SK-N-SH (cell line): Measurements from ENCODE around the gene VGLL4. TPM values are rescaled to one million over a fixed set of nuclear protein-coding genes. Genes with fewer than 3 reads are reported as not detected.

Experiments used
- CTCF ChIA-PET: fragments of 300-600, 350-600 bp; formaldehyde crosslinking; extraction: SDS; loops from one replicate; lab custom pipeline; 2021; lab: Yijun Ruan, JAX
- POLR2A ChIA-PET: fragments of 350-600 bp; sonication (Branson Sonifier 250); formaldehyde crosslinking; extraction: SDS; loops from one replicate; lab custom pipeline; 2020; ENCODE audit warnings: antibody characterized with exemption, inconsistent platforms; lab: Yijun Ruan, JAX
- DNase-seq: peaks from one replicate; pipeline ENCODE4 v3.0.0; 2012
- H2AFZ ChIP-seq: fragments of 200-600 bp; sonication (generic); 2 replicates; pipeline ENCODE4 v1.8.1; 2016; ENCODE audit warnings: antibody characterized with exemption, mild to moderate bottlenecking, low read depth
- H3F3A ChIP-seq: fragments of 200-600 bp; sonication (generic); replicated peaks from 2 replicates; pipeline ENCODE3; 2016; ENCODE audit warnings: antibody characterized with exemption, mild to moderate bottlenecking; ENCODE audit not compliant: insufficient read depth
- H3K27ac ChIP-seq, 2 experiments: fragments of 200-500 bp in 1 of 2; fragments of 200-600 bp in 1 of 2; sonication (Bioruptor generic) in 1 of 2; sonication (generic), shearing (Covaris generic) in 1 of 2; 2 replicates each; pipeline versions ENCODE4 v1.5.1 to v1.6.1; 2014 to 2016; ENCODE audit warnings: low read depth in 2 of 2, inconsistent platforms in 1 of 2, low read length in 1 of 2, mild to moderate bottlenecking in 1 of 2, mixed read lengths in 1 of 2
- H3K27me3 ChIP-seq: fragments of 200-600 bp; sonication (generic), shearing (Covaris generic); 2 replicates; pipeline ENCODE4 v1.6.1; 2016; ENCODE audit warnings: mixed run types; ENCODE audit not compliant: insufficient read depth
- H3K36me3 ChIP-seq, 2 experiments: fragments of 200-500 bp in 1 of 2; fragments of 200-600 bp in 1 of 2; sonication (Bioruptor generic) in 1 of 2; sonication (generic) in 1 of 2; replicated peaks in 1 of 2; 2 replicates each; pipeline versions ENCODE3 to v1.5.1; 2014 to 2016; ENCODE audit warnings: low read length in 1 of 2, mild to moderate bottlenecking in 1 of 2; ENCODE audit not compliant: insufficient read depth in 2 of 2, control insufficient read depth in 1 of 2
- H3K4me1 ChIP-seq, 2 experiments: fragments of 200-500 bp in 1 of 2; fragments of 200-600 bp in 1 of 2; sonication (Bioruptor generic) in 1 of 2; sonication (generic), shearing (Covaris generic) in 1 of 2; 2 replicates each; pipeline versions ENCODE4 v1.5.1 to v1.6.1; 2014 to 2016; ENCODE audit warnings: low read depth in 1 of 2, low read length in 1 of 2, mixed run types in 1 of 2; ENCODE audit not compliant: insufficient read depth in 2 of 2, control insufficient read depth in 1 of 2
- H3K4me2 ChIP-seq: fragments of 200-600 bp; sonication (generic), shearing (Covaris generic); 2 replicates; pipeline ENCODE4 v1.6.1; 2017; ENCODE audit warnings: mixed run types
- H3K4me3 ChIP-seq, 2 experiments: fragments of 200-500 bp in 1 of 2; fragments of 200-600 bp in 1 of 2; sonication (Bioruptor generic) in 1 of 2; sonication (generic), shearing (Covaris generic) in 1 of 2; 2 replicates each; pipeline versions ENCODE4 v1.5.1 to v1.8.1; 2014 to 2016; ENCODE audit warnings: low read depth in 2 of 2, inconsistent platforms in 1 of 2, low read length in 1 of 2, mild to moderate bottlenecking in 1 of 2, mixed read lengths in 1 of 2, moderate library complexity in 1 of 2
- H3K79me2 ChIP-seq: fragments of 200-600 bp; sonication (generic); 2 replicates; pipeline ENCODE4 v1.8.1; 2017; ENCODE audit warnings: mild to moderate bottlenecking; ENCODE audit not compliant: insufficient read depth
- H3K9ac ChIP-seq: fragments of 200-600 bp; sonication (generic); 2 replicates; pipeline ENCODE4 v1.6.1; 2017; ENCODE audit warnings: mixed run types
- H3K9me2 ChIP-seq: fragments of 200-600 bp; sonication (generic); 2 replicates; pipeline ENCODE4 v1.6.1; 2017; ENCODE audit warnings: mixed run types
- H3K9me3 ChIP-seq: fragments of 200-600 bp; sonication (generic); 2 replicates; pipeline ENCODE4 v1.6.1; 2017; ENCODE audit warnings: mixed run types, mild to moderate bottlenecking, moderate library complexity
- H4K20me1 ChIP-seq: fragments of 200-600 bp; sonication (generic); 2 replicates; pipeline ENCODE4 v1.6.1; 2017; ENCODE audit warnings: mild to moderate bottlenecking, mixed run types; ENCODE audit not compliant: insufficient read depth
- CTCF ChIP-seq: fragments of 200-600 bp; sonication (generic); IDR thresholded peaks from 2 replicates; pipeline ENCODE4 v1.6.1; 2017; ENCODE audit warnings: antibody characterized with exemption, mild to moderate bottlenecking, moderate library complexity
- GATA2 ChIP-seq: sonication (generic); formaldehyde crosslinking; IDR thresholded peaks from 2 replicates; pipeline ENCODE4 v1.5.0; 2020; ENCODE audit warnings: mild to moderate bottlenecking, missing genetic modification reagents
- MEF2A ChIP-seq: IDR thresholded peaks from 2 replicates; pipeline ENCODE4 v1.4.0; 2012; ENCODE audit warnings: low read depth, borderline replicate concordance
- NFIC ChIP-seq: IDR thresholded peaks from 2 replicates; pipeline ENCODE4 v1.4.0; 2012; ENCODE audit warnings: borderline replicate concordance
- NRF1 ChIP-seq: IDR thresholded peaks from 2 replicates; pipeline ENCODE4 v1.6.1; 2012; ENCODE audit warnings: low read depth, mild to moderate bottlenecking, low read length
- POLR2AphosphoS5 ChIP-seq: IDR thresholded peaks from 2 replicates; pipeline ENCODE4 v1.6.1; 2012; ENCODE audit warnings: low read depth, low read length
- RAD21 ChIP-seq: IDR thresholded peaks from 2 replicates; pipeline ENCODE4 v1.6.1; 2012; ENCODE audit warnings: mild to moderate bottlenecking, low read length
- REST ChIP-seq: IDR thresholded peaks from 2 replicates; pipeline ENCODE4 v1.6.1; 2012; ENCODE audit warnings: mild to moderate bottlenecking, low read depth, low read length, moderate library complexity
- USF2 ChIP-seq: fragments of 150-350 bp; IDR thresholded peaks from 2 replicates; pipeline ENCODE4 v1.6.1; 2017; ENCODE audit warnings: antibody characterized with exemption, low read length, low read depth, borderline replicate concordance
- WGBS: methylation state at CpG from one replicate; pipeline ENCODE4 v1.1.6; 2017; ENCODE audit warnings: low lambda C conversion rate; 5-methylcytosine and 5-hydroxymethylcytosine counted together
- polyA plus RNA-seq, 3 experiments: library from polyadenylated mRNA; depleted of rRNA; stranded (reverse); fragments of >200 nt; gene quantifications; 2 replicates each; pipeline ENCODE4 v1.2.3, GENCODE V29; 2012
- TF ChIP-seq, protein P1 (sequence below): fragments of 150-350 bp; IDR thresholded peaks from 2 replicates; pipeline ENCODE4 v1.6.1; 2016; ENCODE audit warnings: mild to moderate bottlenecking, low read depth, low read length

Gene VGLL4
- polyA plus RNA-seq, 1 of the 3 experiments (the other 2 are of a cell fraction), result 48.9 TPM

DNA sequence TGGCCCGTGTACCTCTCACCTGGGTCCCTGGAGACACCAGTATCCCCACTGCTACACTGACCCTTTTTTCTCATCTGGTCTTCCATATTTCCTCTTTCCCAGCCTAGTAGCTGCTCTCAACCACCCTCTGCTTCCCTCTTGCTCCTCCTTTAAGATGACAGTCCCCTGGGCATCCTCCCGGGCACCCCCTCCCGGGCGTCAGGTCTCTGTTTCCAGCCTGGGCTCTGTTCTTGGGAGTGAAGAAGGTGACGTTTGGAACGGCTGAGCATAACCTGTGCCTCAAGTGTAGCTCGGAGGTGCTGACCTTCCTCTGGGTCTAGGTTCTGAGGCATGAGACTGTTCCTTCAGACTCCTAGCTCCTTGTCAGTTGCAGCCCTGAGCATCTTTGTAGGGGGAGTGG is 101.2 kb downstream of the VGLL4 start:
- Histone ChIP-seq H3K9me2 (no peaks in the 10 kb centered on the region), H3K9me3 (no peaks in the 10 kb centered on the region), H3K4me1 (peaks cover 0 to 15% of the 10 kb centered on the region in 2 experiments; a peak in 1 of 4 replicates), H3K79me2 (peaks cover 4% of the 10 kb centered on the region; the same call in 1 of the 2 replicates), H3K4me2 (no peak overlapping the region), H3K4me3 (no peak overlapping the region), H3K27ac (no peak overlapping the region), H2AFZ (no peak overlapping the region), H3K9ac (no peak overlapping the region), H3F3A (peaks cover 5% of the 10 kb centered on the region), H3K36me3 (peaks cover 0 to 8% of the 10 kb centered on the region in 2 experiments), H4K20me1 (no peaks in the 10 kb centered on the region), H3K27me3 (no peaks in the 10 kb centered on the region)
- TF ChIP-seq POLR2AphosphoS5 (no peak), RAD21 (no peak), NRF1 (no peak), CTCF (no peak), USF2 (no peak)
- TF ChIP-seq, protein P1, sequence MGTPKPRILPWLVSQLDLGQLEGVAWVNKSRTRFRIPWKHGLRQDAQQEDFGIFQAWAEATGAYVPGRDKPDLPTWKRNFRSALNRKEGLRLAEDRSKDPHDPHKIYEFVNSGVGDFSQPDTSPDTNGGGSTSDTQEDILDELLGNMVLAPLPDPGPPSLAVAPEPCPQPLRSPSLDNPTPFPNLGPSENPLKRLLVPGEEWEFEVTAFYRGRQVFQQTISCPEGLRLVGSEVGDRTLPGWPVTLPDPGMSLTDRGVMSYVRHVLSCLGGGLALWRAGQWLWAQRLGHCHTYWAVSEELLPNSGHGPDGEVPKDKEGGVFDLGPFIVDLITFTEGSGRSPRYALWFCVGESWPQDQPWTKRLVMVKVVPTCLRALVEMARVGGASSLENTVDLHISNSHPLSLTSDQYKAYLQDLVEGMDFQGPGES, result no peak
- ChIA-PET POLR2A (no interaction called here), CTCF (no interaction called here)
- no peak for DNase-seq
- WGBS, result 94% methylated on average over 7 of the region's 7 CpGs

GRCh38 chr3:11541321-11542303 is 102.1 kb downstream of the VGLL4 start:
- Histone ChIP-seq H3K4me1 (peaks cover 0 to 15% of the 10 kb centered on the region in 2 experiments; a peak in 1 of 4 replicates), H2AFZ (no peak overlapping the region), H3F3A (peaks cover 5% of the 10 kb centered on the region), H3K9ac (no peak overlapping the region), H3K36me3 (peaks cover 0 to 3% of the 10 kb centered on the region in 2 experiments), H3K9me2 (no peaks in the 10 kb centered on the region), H3K4me3 (no peak overlapping the region), H3K27me3 (no peaks in the 10 kb centered on the region), H3K9me3 (no peaks in the 10 kb centered on the region), H3K4me2 (no peak overlapping the region), H4K20me1 (no peaks in the 10 kb centered on the region), H3K27ac (no peak overlapping the region), H3K79me2 (no peaks in the 10 kb centered on the region; the same call in 1 of the 2 replicates)
- DNase-seq, result no peak
- TF ChIP-seq MEF2A (no peak), GATA2 (CRISPR knock-in tag) (no peak), POLR2AphosphoS5 (no peak), NFIC (no peak), REST (no peak)
- ChIA-PET CTCF (interaction anchor here (1.0 kb wide), 1 partner anchor 14 kb away, joined by 3 read pairs; no protein-coding TSS in a partner anchor), POLR2A (no interaction called here)
- 91% methylated on average over 16 of the region's 16 CpGs for WGBS
